Duodenal mucosa (tissue), 2 donors: ENCODE data around the gene SLC39A5.
"Not testable (repeated sequence)": the region's sequence is repeated elsewhere in the genome, so short reads cannot be mapped to it uniquely, and the experiment has no call there.

Experiments used
- H3K27ac ChIP-seq: one replicate; pipeline ENCODE4 v1.7.0; 2013; ENCODE audit warnings: low read depth, low read length
- H3K27me3 ChIP-seq, 2 donors: one replicate each; pipeline ENCODE4 v1.7.0; 2013; ENCODE audit warnings: low read length in 2 of 2, control low read depth in 1 of 2; ENCODE audit not compliant: insufficient read depth in 2 of 2, control insufficient read depth in 1 of 2
- H3K36me3 ChIP-seq, 2 donors: one replicate each; pipeline ENCODE4 v1.7.0; 2013; ENCODE audit warnings: low read length in 2 of 2, control low read depth in 1 of 2; ENCODE audit not compliant: insufficient read depth in 2 of 2, control insufficient read depth in 1 of 2
- H3K4me1 ChIP-seq, 2 donors: one replicate each; pipeline ENCODE4 v1.7.0; 2013; ENCODE audit warnings: low read length in 2 of 2, control low read depth in 1 of 2; ENCODE audit not compliant: insufficient read depth in 2 of 2, control insufficient read depth in 1 of 2
- H3K4me3 ChIP-seq, 2 donors: one replicate each; pipeline ENCODE4 v1.7.0; 2013; ENCODE audit warnings: low read length in 2 of 2, low read depth in 1 of 2
- H3K9ac ChIP-seq, 2 donors: one replicate each; pipeline ENCODE4 v1.7.0; 2013; ENCODE audit warnings: low read length in 2 of 2, low read depth in 1 of 2
- H3K9me3 ChIP-seq, 2 donors: one replicate each; pipeline ENCODE4 v1.7.0; 2013; ENCODE audit warnings: low read length in 2 of 2, control low read depth in 1 of 2; ENCODE audit not compliant: control insufficient read depth in 1 of 2

The SLC39A5 gene

DNA sequence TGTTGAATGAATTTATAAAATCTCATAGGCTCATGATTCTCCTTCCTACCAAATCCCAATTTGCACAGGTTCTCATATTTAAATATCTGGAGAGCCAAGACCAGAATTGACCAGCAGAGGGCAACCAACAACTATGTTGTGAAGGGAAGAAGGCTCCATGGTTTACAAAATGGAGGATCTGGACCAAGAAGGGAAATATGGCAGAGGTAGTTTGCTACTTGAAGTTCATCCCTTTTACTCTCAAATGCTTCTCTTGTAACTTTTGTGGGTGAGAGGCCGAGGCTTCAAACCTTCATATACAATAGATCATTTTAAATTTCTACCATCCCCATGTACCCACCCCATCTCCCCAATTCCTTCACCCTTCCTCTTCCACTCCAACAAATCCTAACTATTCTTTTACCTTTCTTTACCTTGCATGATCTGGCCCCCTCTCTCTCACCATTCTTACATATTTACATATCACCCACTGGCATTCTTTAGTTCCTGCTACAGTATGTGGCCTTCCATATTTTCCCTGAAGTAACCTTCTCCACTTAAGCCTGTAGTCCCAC lies 36.7 kb upstream of the SLC39A5 start:
- no peak overlapping the region for H3K9ac ChIP-seq
- H3K36me3 ChIP-seq: no peaks in the 10 kb centered on the region
- H3K4me3 ChIP-seq: no peak overlapping the region
- no peaks in the 10 kb centered on the region for H3K27me3 ChIP-seq
- H3K9me3 ChIP-seq: no peaks in the 10 kb centered on the region
- peaks cover 3 to 14% of the 10 kb centered on the region in 2 donors for H3K4me1 ChIP-seq
- H3K27ac ChIP-seq: no peak overlapping the region

DNA sequence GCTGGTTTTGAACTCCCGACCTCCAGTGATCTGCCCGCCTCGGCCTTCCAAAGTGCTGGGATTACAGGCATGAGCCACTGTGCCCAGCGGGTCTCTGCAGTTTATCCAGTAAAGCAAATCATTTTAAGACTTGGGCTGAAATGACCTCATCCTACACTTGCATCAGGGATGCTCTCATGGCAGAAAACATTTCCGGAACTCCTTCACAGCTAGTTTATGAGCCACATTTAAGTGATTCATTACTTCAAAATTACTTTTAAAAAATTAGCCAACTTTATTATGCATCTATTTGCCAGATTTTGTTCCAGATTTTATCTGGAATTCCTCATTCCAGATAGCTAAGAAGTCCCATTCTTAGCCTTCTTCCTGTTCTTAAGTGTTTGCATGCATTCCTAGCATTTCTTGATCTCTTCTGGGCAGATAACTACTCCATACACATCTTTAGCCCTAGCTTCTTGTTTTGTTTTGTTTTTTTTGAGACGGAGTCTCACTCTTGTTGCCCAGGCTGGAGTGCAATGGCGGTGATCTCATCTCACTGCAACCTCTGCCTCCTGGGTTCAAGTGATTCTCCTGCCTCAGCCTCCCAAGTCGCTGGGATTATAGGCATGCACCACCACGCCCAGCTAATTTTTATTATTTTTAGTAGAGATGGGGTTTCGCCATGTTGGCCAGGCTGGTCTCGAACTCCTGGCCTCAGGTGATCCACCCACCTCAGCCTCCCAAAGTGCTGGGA lies 32.9 kb upstream of the SLC39A5 start:
- H3K27ac ChIP-seq, H3K4me3 ChIP-seq, H3K27me3 ChIP-seq, H3K9me3 ChIP-seq, H3K36me3 ChIP-seq, H3K9ac ChIP-seq, H3K4me1 ChIP-seq: not testable (repeated sequence)

GRCh38 chr12:56197921-56198635 lies 31.8 kb upstream of the SLC39A5 start:
- Histone ChIP-seq H3K9ac (no peak overlapping the region), H3K27me3 (no peaks in the 10 kb centered on the region), H3K4me1 (peaks cover 7 to 9% of the 10 kb centered on the region in 2 donors), H3K36me3 (no peaks in the 10 kb centered on the region), H3K4me3 (no peak overlapping the region), H3K9me3 (no peaks in the 10 kb centered on the region), H3K27ac (no peak overlapping the region)

DNA sequence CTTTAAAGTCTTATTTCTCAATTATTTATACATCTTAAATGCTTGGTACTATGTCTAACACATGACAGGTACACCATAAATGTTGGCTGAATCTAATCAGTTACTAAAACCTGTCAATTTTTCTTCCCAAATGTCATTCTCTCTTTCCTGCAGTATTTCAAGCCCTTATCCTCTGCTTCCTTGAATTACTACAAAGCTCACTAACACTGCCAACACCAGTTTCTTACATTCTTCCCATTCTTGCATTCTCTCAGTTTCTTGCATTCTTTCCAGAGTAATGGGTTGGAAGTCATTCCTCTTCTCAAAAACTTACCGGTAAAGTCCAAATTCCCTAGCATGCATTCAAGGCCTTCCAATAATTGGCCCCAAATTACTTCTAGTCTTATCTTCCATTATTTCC lies 31.0 kb upstream of the SLC39A5 start:
- Histone ChIP-seq H3K27ac (no peak overlapping the region), H3K36me3 (no peaks in the 10 kb centered on the region), H3K27me3 (no peaks in the 10 kb centered on the region), H3K4me3 (no peak overlapping the region), H3K9me3 (no peaks in the 10 kb centered on the region), H3K9ac (no peak overlapping the region), H3K4me1 (peaks cover 7 to 9% of the 10 kb centered on the region in 2 donors)

DNA sequence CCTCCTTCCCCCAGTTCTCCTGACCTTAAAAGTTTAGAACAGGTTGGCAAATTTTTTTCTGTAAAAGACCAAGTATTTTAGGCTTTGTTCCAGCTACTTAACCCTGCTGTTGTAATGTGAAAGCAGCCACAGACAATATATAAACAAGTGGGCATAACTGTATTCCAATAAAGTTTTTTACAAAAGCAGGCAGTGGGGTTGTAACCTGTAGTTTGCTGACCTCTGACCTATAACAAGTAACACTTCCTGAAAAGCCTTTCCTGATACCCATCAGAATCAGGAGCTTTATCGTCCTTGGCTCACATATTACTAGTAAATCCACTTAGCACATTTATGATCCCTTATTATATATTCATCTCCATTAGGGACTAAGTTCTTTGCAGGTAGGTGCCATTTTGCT lies 27.5 kb upstream of the SLC39A5 start:
- Histone ChIP-seq H3K27ac (no peak overlapping the region), H3K9me3 (no peaks in the 10 kb centered on the region), H3K9ac (no peak overlapping the region), H3K4me3 (no peak overlapping the region), H3K36me3 (peaks cover 13 to 24% of the 10 kb centered on the region in 2 donors), H3K27me3 (no peaks in the 10 kb centered on the region), H3K4me1 (peaks cover 7 to 9% of the 10 kb centered on the region in 2 donors)

DNA sequence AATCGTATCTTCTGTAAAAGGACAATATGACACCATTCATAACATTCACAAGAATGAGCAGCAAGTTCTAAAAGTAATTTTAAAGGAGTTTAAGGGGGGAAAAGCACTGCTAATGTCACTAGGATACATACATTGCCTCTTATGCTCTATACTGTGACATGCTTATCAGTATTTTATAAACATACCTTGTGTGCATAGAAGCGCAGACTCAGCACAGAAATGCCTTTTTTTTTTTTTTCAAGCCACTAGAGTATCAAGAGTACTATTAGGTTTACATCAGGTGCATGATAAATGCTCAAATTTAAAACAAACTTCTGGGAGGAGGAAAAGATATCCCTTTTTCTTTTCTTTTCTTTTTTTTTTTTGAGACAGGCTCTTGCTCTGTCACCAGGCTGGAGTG lies 27.0 kb upstream of the SLC39A5 start:
- no peak overlapping the region for H3K4me3 ChIP-seq
- H3K9me3 ChIP-seq: no peaks in the 10 kb centered on the region
- peaks cover 7 to 9% of the 10 kb centered on the region in 2 donors for H3K4me1 ChIP-seq
- H3K36me3 ChIP-seq: peaks cover 17 to 28% of the 10 kb centered on the region in 2 donors
- no peak overlapping the region for H3K9ac ChIP-seq
- no peak overlapping the region for H3K27ac ChIP-seq
- H3K27me3 ChIP-seq: no peaks in the 10 kb centered on the region

DNA sequence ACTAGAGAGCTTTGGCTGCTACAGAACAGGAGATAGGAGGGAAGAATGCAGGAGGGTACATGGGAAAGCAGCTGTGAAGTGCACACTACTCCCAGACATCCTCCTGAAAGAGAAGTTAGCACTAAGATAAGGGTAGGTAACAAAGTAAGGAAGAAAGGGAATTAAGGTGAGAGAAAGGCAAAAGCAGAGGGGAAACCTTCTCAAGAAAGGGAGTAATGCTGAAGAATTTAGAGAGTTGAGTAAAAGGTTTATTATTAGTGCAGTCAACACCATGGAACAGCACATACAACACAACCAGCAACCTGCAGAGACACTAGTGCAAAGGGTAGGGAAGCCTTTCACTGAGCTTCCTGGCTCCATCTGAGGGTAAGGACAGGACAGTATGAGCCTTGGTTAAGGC lies 25.6 kb upstream of the SLC39A5 start:
- H3K9me3 ChIP-seq: no peaks in the 10 kb centered on the region
- no peak overlapping the region for H3K4me3 ChIP-seq
- no peak overlapping the region for H3K27ac ChIP-seq
- peaks cover 7 to 9% of the 10 kb centered on the region in 2 donors for H3K4me1 ChIP-seq
- no peak overlapping the region for H3K9ac ChIP-seq
- H3K36me3 ChIP-seq: peaks cover 21 to 33% of the 10 kb centered on the region in 2 donors
- H3K27me3 ChIP-seq: no peaks in the 10 kb centered on the region

DNA sequence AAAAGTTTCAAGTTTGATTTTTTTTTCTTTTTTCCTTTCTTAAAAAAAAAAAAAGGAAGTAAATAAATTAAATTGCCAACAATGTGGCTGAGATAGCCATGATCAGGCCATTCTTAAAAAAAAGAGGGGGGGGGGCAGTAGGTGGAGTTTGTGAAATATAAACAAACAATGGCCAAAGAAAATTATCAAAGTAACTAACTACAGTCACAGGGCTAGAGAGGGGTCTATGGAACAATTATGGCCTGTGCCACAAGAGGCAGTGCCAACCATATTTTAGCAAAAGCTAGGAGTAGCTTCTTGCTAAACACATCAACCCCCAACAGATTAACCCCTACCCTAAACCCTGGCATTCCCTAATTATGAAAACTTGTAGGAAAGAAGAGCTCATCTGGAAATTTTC lies 24.4 kb upstream of the SLC39A5 start:
- peaks cover 29 to 40% of the 10 kb centered on the region in 2 donors for H3K36me3 ChIP-seq
- H3K4me1 ChIP-seq: peaks cover 7 to 9% of the 10 kb centered on the region in 2 donors
- no peak overlapping the region for H3K4me3 ChIP-seq
- H3K27me3 ChIP-seq: no peaks in the 10 kb centered on the region
- H3K9me3 ChIP-seq: no peaks in the 10 kb centered on the region
- no peak overlapping the region for H3K27ac ChIP-seq
- no peak overlapping the region for H3K9ac ChIP-seq

DNA sequence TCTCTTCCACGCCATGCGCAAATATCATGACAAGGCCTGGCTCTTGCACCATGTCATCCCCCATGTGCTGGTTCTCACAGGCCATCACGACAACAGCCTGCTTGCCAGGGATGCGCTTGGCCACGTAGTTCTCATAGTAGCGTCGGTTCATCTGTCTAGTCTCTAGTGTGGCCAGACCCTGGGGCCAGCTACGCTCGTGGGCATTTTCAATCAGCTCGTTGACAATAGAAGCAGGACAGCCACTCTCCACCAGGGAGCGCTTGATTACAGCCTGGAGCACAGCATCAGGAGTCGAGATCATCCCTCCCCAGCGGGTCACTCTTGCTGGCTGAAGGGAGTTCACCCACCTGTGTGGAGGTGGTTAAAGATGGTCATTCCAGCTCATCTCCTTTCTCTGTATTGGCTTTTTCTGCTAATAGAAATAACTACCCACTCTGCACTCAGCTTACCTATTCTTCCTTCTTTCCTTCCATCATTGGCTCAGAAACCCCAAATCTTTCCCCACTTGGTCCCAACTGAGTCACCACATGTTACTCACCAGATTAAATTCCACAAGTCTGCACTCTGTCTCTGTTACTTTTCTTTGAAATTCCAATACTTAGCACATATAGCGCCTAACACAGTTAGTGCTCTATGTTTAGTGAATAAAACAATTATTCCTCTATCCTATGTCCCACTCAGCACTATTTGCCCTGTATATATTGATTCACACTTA lies 23.2 kb upstream of the SLC39A5 start:
- Histone ChIP-seq H3K36me3 (peaks cover 30 to 46% of the 10 kb centered on the region in 2 donors), H3K4me3 (no peak overlapping the region), H3K9ac (no peak overlapping the region), H3K9me3 (no peaks in the 10 kb centered on the region), H3K27ac (no peak overlapping the region), H3K4me1 (peaks cover 7 to 9% of the 10 kb centered on the region in 2 donors), H3K27me3 (no peaks in the 10 kb centered on the region)

GRCh38 chr12:56208006-56208405 lies 21.8 kb upstream of the SLC39A5 start:
- Histone ChIP-seq H3K4me1 (peaks cover 0 to 6% of the 10 kb centered on the region in 2 donors), H3K9ac (no peak overlapping the region), H3K4me3 (no peak overlapping the region), H3K27ac (no peak overlapping the region), H3K9me3 (no peaks in the 10 kb centered on the region), H3K27me3 (no peaks in the 10 kb centered on the region), H3K36me3 (peaks cover 37 to 57% of the 10 kb centered on the region in 2 donors)
